ENCODE data around the gene CGB7. TPM values are rescaled to one million over a fixed set of nuclear protein-coding genes. Genes with fewer than 3 reads are reported as not detected.

CGB7 gene
- total and polyA plus RNA-seq, 2 of the 13 experiments (the other 11 are each of a cell fraction or from before 2014, with no cell fraction given) = 0.07 TPM; not detected in 1

DNA sequence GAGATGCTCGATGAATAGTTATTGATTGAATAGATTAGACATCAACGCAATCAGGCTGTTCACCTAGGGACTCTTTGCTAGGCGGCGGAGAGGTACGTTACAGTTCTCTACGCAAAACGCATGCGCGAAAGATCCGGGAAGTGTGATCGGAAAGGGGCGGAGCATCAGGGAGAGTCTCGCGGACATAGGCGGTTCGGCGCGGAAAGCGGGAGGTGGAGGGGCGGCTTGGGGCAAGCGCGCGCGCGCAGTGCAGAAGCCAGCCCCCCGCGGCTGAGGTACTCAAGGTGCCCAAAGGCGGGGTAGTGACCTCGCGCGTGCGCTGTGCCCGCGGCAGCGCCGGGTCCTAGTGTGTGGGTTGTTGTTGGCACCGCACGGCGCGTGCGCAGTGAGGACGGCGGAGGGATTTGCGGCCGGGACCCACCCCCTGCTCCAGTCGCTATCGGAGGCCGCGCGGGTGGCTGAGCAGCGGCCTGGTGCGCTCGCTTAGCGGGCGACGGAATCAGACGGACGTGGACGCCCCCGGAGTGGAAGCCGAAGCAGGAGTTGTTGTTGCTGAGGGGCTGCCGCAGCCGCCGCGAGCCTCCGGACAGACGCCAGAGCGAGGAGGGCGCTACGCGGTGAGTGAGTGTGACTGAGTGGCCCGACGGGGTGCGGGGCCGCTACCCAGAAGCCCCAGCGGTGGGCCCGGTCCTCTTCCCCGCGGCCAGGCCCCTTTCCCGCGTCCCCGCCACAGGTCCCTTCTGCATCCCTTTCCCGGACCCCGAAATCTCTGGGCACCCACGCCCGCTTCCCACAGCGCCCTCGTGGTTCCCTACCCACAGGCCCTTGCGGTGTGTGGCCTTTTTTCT, 27.7 kb upstream of the CGB7 start, which contains the start of gene SNRNP70 (continued):
- TF ChIP-seq, protein P1, sequence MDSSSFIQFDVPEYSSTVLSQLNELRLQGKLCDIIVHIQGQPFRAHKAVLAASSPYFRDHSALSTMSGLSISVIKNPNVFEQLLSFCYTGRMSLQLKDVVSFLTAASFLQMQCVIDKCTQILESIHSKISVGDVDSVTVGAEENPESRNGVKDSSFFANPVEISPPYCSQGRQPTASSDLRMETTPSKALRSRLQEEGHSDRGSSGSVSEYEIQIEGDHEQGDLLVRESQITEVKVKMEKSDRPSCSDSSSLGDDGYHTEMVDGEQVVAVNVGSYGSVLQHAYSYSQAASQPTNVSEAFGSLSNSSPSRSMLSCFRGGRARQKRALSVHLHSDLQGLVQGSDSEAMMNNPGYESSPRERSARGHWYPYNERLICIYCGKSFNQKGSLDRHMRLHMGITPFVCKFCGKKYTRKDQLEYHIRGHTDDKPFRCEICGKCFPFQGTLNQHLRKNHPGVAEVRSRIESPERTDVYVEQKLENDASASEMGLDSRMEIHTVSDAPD (CRISPR knock-in tag; IDR thresholded peaks at IDR 0.05) = 0 out of 2 replicates have a peak, but pooled peaks have one; percentile 30
- TF ChIP-seq ZNF296 (CRISPR knock-in tag; conservative IDR thresholded peaks at IDR 0.05) (peak; percentile 92), POLR2G (IDR thresholded peaks at IDR 0.05; ENCODE audit: low read depth, low read length) (peak; percentile 98), CEBPZ (IDR thresholded peaks at IDR 0.05; ENCODE audit: low read length) (no peak), SAFB2 (CRISPR knock-in tag; IDR thresholded peaks at IDR 0.05; ENCODE audit: borderline replicate concordance, low read depth) (peak; percentile 83; the same call in 1 of the 2 replicates), TBX3 (IDR thresholded peaks at IDR 0.05; ENCODE audit: borderline replicate concordance) (no peak), SRSF9 (IDR thresholded peaks at IDR 0.05; ENCODE audit: borderline replicate concordance, insufficient read depth, low read depth, low read length, poor library complexity, severe bottlenecking) (no peak), SOX5 (CRISPR knock-in tag; IDR thresholded peaks at IDR 0.05; ENCODE audit: borderline replicate concordance) (0 out of 2 replicates have a peak, but pooled peaks have one; percentile 28), HMGXB4 (CRISPR knock-in tag; IDR thresholded peaks at IDR 0.05; ENCODE audit: borderline replicate concordance in 1 of 2, low read depth in 1 of 2) (peak; percentile 90 to 91), POLR2AphosphoS2 (IDR thresholded peaks at IDR 0.05; ENCODE audit: low read depth, low read length) (0 out of 2 replicates have a peak, but pooled peaks have one; percentile 61), ZNF253 (CRISPR knock-in tag; IDR thresholded peaks at IDR 0.05; ENCODE audit: borderline replicate concordance) (no peak)
- TF ChIP-seq, protein P2, sequence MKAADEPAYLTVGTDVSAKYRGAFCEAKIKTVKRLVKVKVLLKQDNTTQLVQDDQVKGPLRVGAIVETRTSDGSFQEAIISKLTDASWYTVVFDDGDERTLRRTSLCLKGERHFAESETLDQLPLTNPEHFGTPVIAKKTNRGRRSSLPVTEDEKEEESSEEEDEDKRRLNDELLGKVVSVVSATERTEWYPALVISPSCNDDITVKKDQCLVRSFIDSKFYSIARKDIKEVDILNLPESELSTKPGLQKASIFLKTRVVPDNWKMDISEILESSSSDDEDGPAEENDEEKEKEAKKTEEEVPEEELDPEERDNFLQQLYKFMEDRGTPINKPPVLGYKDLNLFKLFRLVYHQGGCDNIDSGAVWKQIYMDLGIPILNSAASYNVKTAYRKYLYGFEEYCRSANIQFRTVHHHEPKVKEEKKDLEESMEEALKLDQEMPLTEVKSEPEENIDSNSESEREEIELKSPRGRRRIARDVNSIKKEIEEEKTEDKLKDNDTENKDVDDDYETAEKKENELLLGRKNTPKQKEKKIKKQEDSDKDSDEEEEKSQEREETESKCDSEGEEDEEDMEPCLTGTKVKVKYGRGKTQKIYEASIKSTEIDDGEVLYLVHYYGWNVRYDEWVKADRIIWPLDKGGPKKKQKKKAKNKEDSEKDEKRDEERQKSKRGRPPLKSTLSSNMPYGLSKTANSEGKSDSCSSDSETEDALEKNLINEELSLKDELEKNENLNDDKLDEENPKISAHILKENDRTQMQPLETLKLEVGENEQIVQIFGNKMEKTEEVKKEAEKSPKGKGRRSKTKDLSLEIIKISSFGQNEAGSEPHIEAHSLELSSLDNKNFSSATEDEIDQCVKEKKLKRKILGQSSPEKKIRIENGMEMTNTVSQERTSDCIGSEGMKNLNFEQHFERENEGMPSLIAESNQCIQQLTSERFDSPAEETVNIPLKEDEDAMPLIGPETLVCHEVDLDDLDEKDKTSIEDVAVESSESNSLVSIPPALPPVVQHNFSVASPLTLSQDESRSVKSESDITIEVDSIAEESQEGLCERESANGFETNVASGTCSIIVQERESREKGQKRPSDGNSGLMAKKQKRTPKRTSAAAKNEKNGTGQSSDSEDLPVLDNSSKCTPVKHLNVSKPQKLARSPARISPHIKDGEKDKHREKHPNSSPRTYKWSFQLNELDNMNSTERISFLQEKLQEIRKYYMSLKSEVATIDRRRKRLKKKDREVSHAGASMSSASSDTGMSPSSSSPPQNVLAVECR (CRISPR knock-in tag; IDR thresholded peaks at IDR 0.05; ENCODE audit: borderline replicate concordance) = peak; percentile 94; the same call in 1 of the 2 replicates
